Measurements from ENCODE around the gene ITGA11.
"Not testable (repeated sequence)": the region's sequence is repeated elsewhere in the genome, so short reads cannot be mapped to it uniquely, and the experiment has no call there.

Gene ITGA11

GRCh38 chr15:68422403-68423145 is 9.4 kb downstream of the ITGA11 start:
- not testable (repeated sequence) for DNase-seq

- DNase-seq: no peak
Observed at GRCh38 chr15:68421798-68422402, 10.1 kb downstream of the ITGA11 start.

GRCh38 chr15:68421115-68421551 is 10.8 kb downstream of the ITGA11 start:
- no peak for DNase-seq

GRCh38 chr15:68420186-68420684 is 11.7 kb downstream of the ITGA11 start:
- DNase-seq: no peak

GRCh38 chr15:68419301-68420175 is 12.4 kb downstream of the ITGA11 start:
- no peak for DNase-seq

- DNase-seq: peak; percentile 1
Observed at GRCh38 chr15:68418611-68419161, 13.3 kb downstream of the ITGA11 start.

GRCh38 chr15:68417897-68418296 is 14.1 kb downstream of the ITGA11 start:
- DNase-seq: no peak

- no peak for DNase-seq
Observed at GRCh38 chr15:68417051-68417450, 14.9 kb downstream of the ITGA11 start.

- DNase-seq: no peak
Observed at GRCh38 chr15:68416158-68416535, 15.8 kb downstream of the ITGA11 start.

- DNase-seq: no peak
Observed at GRCh38 chr15:68415501-68416157, 16.3 kb downstream of the ITGA11 start.

GRCh38 chr15:68415061-68415460 is 16.9 kb downstream of the ITGA11 start:
- no peak for DNase-seq

- DNase-seq: no peak
Observed at GRCh38 chr15:68414591-68414990, 17.4 kb downstream of the ITGA11 start.

- DNase-seq: no peak
Observed at GRCh38 chr15:68414206-68414555, 17.8 kb downstream of the ITGA11 start.

GRCh38 chr15:68413363-68414205 is 18.4 kb downstream of the ITGA11 start:
- no peak for DNase-seq

GRCh38 chr15:68412218-68412617 is 19.7 kb downstream of the ITGA11 start:
- DNase-seq: no peak

- no peak for DNase-seq
Observed at GRCh38 chr15:68411735-68412134, 20.2 kb downstream of the ITGA11 start.

- DNase-seq: no peak
Observed at GRCh38 chr15:68411343-68411675, 20.7 kb downstream of the ITGA11 start.

- DNase-seq: no peak
Observed at GRCh38 chr15:68410466-68411342, 21.3 kb downstream of the ITGA11 start.

- no peak for DNase-seq
Observed at GRCh38 chr15:68409736-68410370, 22.1 kb downstream of the ITGA11 start.

- DNase-seq: no peak
Observed at GRCh38 chr15:68408971-68409370, 23.0 kb downstream of the ITGA11 start.
